ENCODE data around the gene FAT1.

Gene FAT1

DNA sequence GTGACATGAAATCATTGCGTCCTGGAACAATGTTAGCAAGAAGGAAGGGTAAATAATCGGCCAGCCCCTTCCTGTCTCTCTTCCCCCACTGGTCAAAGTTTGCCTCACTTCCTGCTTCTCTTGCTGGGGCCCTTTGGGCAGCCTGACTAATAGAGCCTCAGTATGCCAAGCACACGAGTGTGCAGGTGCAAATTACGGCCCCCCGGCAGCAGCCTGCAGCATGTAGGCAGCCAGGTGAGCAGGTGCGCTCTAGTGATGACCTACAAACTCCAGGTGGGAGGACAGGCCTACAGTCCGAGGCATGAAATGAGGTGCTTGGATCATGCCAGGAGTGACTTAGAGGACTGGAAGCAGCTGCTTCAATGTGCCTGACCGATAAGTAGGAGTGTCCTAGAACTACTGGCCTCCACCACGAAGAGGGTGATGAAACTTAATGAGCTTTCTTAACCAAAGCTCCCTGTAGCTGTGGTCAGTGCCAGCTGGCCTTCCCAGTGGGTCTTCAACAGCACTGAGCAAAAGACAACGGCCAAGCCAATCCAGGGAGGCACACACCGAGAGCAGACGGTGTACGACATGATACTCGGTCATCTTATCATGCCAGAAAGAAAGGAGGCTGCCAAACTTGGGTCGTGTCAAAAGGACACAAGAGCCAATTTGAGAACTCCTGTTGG lies 26.1 kb upstream of the FAT1 start:
- no peak for DNase-seq

DNA sequence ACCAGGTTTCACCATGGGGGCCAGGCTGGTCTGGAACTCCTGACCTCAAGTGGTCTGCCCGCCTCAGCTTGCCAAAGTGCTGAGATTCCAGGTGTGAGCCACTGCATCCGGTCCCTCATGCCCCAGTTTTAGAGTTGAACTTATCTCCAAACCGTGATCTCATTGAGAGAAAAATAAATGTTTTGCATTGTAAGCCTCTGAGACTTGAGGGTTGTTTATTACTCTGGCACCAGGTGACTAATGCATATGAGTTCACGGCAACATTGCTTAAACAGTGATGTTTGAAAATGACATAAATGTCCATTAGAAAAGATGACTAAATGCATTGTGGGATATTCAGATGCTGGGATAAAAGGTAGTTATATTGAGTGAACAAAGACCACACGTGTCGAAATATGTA lies 22.9 kb upstream of the FAT1 start:
- DNase-seq: no peak

- no peak for DNase-seq
These were observed 19.6 kb upstream of the FAT1 start for GRCh38 chr4:186743261-186743660.

DNA sequence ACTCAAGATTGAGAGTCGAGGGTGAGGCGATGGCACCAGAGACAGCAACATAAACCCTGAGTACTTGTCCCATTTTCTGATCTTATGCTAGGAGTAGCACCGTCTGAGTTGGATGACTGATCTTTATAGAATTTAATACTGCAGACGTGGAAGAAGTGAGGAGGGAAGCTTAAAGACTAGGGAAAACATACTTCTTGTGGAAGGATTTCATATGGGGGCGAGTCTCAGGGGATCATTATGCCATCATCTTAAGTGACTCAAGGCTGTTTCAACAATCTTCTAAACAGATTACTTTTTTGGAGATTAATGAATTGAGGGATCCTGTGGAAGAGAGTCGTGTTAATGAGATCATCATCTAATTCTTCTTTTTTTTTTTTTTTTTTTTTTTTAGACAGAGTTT lies 17.2 kb upstream of the FAT1 start:
- no peak for DNase-seq

- DNase-seq: no peak
These were observed 16.3 kb upstream of the FAT1 start for GRCh38 chr4:186739802-186740434.

DNA sequence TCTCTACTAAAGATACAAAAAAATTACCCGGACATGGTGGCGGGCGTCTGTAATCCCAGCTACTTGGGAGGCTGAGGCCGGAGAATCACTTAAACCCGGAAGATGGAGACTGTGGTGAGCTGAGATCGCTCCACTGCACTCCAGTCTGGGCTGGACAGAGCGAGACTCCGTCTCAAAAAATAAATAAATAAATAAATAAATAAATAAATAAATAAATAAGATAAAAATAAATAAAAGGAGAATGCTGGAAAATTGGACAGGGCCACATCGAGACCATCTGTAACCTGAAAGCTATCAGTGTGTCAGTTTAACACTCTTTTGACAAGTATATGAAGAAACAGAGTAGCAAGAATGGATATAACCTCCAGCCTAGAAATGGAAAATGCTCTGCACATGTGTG lies 15.7 kb upstream of the FAT1 start:
- no peak for DNase-seq

DNA sequence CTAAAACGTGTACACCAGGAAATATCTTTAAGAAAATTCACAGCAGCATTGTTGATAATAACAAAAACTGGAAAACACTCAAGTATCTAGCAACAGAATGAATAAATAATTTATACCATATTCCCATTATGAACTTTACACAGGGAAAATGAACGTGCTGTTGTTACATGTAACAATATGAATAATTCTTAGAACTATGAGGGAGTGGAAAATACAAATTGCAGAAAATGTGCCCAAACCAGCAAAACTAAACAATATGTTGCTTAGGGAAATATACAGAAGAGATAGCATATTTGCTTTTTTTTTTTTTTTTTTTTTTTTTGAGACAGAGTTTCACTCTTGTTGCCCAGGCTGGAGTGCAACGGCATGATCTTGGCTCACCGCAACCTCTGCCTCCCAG lies 14.8 kb upstream of the FAT1 start:
- DNase-seq: no peak

DNA sequence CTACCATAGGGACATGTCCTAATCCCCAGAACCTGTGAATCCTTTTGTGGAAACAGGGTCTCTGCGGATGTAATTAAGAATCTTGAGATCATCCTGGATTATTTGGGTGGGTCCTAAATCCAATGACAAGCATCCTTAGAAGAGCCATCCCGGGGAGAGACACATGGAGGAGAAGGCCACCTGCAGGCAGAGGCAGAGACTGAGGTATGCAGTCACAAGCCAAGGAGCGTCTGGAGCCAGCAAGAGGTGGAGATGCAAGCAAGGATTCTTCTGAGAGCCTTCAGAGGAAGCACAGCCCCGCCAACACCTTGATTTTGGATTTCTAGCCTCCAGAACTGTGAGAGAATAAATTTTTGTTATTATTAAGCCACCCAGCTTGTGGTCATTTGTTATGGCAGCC lies 13.8 kb upstream of the FAT1 start:
- DNase-seq: no peak

GRCh38 chr4:186736466-186736865 lies 12.8 kb upstream of the FAT1 start:
- no peak for DNase-seq

DNA sequence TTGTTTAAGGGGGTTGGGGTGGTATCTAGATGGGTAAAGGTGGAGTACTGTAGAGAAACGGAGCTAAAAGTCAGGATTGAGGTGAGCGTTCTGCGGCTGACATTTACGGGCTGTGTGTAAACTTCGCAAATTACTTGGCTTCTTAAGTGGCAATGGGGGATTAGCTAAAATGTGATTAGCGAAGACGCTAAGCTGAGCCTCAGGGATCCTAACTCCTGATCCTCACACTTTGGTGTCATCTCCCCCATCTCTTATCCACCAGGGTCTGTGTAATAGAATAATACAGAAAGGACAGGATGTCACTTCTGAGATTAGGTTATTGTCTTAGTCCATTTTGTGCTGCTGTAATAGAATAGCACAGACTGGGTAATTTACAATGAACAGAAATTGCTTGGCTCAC lies 10.6 kb upstream of the FAT1 start:
- DNase-seq: no peak

DNA sequence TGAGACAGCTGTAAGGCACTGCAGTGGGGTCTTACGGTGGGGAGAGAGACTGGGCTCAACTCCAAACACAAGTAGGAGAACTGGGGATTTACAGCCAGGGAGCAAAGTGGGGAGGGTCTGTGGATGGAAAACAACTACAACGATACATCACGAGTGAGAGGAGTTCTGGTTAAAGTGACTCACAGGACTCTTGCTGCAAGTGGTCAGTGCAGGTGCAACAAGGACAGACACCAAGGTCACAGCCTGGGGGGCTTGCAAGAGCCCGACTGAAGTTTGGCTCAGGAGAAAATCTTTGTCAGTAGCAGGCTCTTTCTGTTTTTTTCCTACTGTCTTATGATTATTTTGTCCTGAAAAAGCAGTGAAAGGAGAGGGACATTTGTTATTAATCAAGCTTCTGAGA lies 10.1 kb upstream of the FAT1 start:
- no peak for DNase-seq

GRCh38 chr4:186730621-186731020 lies 7.0 kb upstream of the FAT1 start:
- no peak for DNase-seq

DNA sequence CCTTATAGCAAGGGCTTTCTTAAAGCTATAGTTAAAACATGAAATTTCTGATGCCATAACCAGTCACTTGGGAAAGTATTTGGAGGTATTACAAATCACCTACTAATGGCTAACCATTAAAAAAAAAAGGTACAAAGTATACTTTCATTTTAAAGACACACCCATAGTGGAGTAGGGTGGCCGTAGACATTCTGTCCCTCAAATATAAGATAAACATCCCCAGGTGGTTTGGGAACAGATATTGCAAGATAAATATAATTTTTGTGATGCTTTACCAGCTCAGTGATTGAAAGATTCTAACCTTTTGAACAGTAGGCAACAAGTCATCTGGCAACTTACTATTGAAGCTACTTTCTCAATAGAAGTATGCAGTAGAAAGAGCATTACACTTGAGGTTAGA lies 6.2 kb upstream of the FAT1 start:
- no peak for DNase-seq

GRCh38 chr4:186728631-186729271 lies 5.1 kb upstream of the FAT1 start:
- DNase-seq: no peak

GRCh38 chr4:186727977-186728519 lies 4.4 kb upstream of the FAT1 start:
- DNase-seq: no peak

DNA sequence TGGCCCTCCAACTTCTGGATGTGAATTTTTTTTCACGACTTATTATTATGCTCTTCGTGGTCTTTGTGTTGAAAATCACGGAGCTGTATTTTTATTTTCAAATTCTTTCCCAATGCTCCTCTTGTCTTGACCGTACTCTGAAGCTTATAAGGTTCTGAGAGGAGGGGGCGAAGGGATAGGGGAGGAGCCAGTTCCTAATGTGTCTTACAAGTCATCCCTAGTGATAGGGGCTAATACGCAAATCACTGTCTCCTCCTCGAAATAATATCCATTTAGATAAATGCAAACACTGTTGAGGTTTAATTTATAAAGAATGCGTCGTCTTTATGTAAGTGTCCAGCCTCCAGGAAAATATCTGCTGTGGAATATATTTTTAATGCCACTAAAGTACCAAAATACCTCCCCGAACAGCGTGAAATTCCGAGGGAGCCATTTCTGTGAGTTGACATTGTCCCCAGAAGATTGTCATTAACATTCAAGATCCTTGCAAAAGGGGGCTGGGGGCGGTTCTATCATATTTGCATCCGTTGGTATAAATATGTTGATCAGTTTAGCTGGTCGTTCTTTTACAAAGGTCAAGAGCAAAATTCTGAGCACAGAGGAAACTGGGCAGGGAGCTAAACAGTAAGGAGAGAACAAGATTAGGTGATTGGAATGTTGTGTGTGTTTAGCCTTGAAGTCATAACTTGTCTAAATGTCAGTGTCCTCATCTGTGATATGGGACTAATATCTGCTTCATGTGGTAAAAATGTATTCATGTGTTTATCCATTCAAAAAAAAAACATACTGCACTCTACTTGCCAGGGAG lies 3.7 kb upstream of the FAT1 start:
- DNase-seq: no peak

- no peak for DNase-seq
These were observed 2.9 kb upstream of the FAT1 start for GRCh38 chr4:186726426-186727168.

- DNase-seq: no peak
These were observed 2.1 kb upstream of the FAT1 start for GRCh38 chr4:186725469-186726425.

DNA sequence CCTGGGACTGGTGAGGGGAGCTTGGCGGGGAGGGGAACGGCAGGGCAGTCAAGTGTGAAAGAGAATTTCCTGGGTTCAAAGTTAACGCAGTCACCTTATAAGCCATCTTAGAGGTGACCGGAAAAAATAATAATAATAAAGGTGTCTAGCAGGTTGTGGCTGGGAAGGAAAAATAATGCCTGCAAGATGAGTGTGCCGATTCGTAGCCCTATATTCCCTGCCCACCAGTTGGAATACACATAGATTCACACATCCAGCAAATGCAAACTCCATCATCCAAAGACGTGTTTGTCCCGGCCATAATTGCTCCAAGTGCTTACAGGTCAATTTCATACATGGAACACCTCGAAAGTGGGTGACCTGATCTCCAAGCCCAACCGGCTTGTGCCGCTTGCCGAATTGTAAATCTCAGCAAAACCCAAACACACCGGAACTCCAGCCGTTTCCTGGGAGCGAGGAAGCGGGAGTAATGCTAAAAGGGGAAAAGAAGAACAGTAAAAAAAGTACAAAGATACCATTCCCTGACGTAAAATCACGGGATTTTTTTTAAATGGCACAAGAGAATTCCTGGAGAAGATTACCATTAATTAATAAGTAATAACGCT lies 1.3 kb upstream of the FAT1 start:
- no peak for DNase-seq

- DNase-seq: no peak
These were observed 605 bp upstream of the FAT1 start for GRCh38 chr4:186724058-186724863.

Measured in NCI-H1436 (cell line).